ENCODE data around the gene OR51A7.

- TF ChIP-seq CTCF (IDR thresholded peaks at IDR 0.05) (no peak), POLR2A (IDR thresholded peaks at IDR 0.05) (no peak), POLR2AphosphoS5 (IDR thresholded peaks at IDR 0.05) (no peak)
Observed at GRCh38 chr11:4926608-4927007, 23.0 kb downstream of the OR51A7 start.

Measured in prostate gland (tissue), 2 donors.